Large intestine (tissue), 3 donors: Measurements from ENCODE around the gene DOCK9. TPM values are rescaled to one million over a fixed set of nuclear protein-coding genes. Genes with fewer than 3 reads are reported as not detected.

Source experiments
- DNase-seq, 2 donors: peaks; one replicate each; pipeline versions ENCODE4 v3.0.0 to v3.0.0-alpha.2; 2013
- H3K27ac ChIP-seq: one replicate; pipeline ENCODE4 v1.5.1; 2013; ENCODE audit warnings: low read length
- H3K27me3 ChIP-seq: 2 replicates; pipeline ENCODE4 v1.6.1; 2013; ENCODE audit warnings: low read length; ENCODE audit not compliant: control insufficient read depth, insufficient read depth
- H3K36me3 ChIP-seq: 2 replicates; pipeline ENCODE4 v1.6.1; 2013; ENCODE audit warnings: low read length; ENCODE audit not compliant: control insufficient read depth, insufficient read depth
- H3K4me1 ChIP-seq: one replicate; pipeline ENCODE4 v1.6.1; 2013; ENCODE audit warnings: low read length; ENCODE audit not compliant: control insufficient read depth, insufficient read depth
- H3K4me3 ChIP-seq: one replicate; pipeline ENCODE4 v1.5.1; 2013; ENCODE audit warnings: low read length
- H3K9me3 ChIP-seq: one replicate; pipeline ENCODE4 v1.6.1; 2013; ENCODE audit warnings: mild to moderate bottlenecking, low read depth, low read length, moderate library complexity; ENCODE audit not compliant: control insufficient read depth
- WGBS: methylation state at CpG from one replicate; pipeline ENCODE4 v1.1.5; 2013; ENCODE audit warnings: low lambda C conversion rate; ENCODE audit not compliant: insufficient coverage; 5-methylcytosine and 5-hydroxymethylcytosine counted together
- polyA plus RNA-seq: library from polyadenylated mRNA; unstranded; fragments of 120-200 nt; gene quantifications from one replicate; pipeline ENCODE4 v1.2.1, GENCODE V29; 2013

The DOCK9 gene
- polyA plus RNA-seq, 1 donor: 103 TPM

GRCh38 chr13:98802559-98802958, 175.3 kb downstream of the DOCK9 start:
- WGBS: no CpG with 5 or more reads among the region's 4 CpGs
- Histone ChIP-seq H3K9me3 (no peaks in the 10 kb centered on the region), H3K27me3 (no peaks in the 10 kb centered on the region), H3K4me1 (peaks cover 30% of the 10 kb centered on the region), H3K36me3 (peaks cover 57% of the 10 kb centered on the region), H3K27ac (peak overlapping the region; percentile 94), H3K4me3 (no peak overlapping the region)
- DNase-seq: peak; percentile 51 to 87

GRCh38 chr13:98801626-98802418, 176.0 kb downstream of the DOCK9 start:
- H3K4me3 ChIP-seq: no peak overlapping the region
- H3K36me3 ChIP-seq: peaks cover 57% of the 10 kb centered on the region
- WGBS: no CpG with 5 or more reads among the region's 10 CpGs
- peak overlapping the region; percentile 94 for H3K27ac ChIP-seq
- H3K27me3 ChIP-seq: no peaks in the 10 kb centered on the region
- H3K4me1 ChIP-seq: peaks cover 30% of the 10 kb centered on the region
- no peaks in the 10 kb centered on the region for H3K9me3 ChIP-seq
- no peak for DNase-seq

- no CpG with 5 or more reads among the region's 14 CpGs for WGBS
- Histone ChIP-seq H3K4me3 (no peak overlapping the region), H3K4me1 (peaks cover 30% of the 10 kb centered on the region), H3K27ac (no peak overlapping the region), H3K36me3 (peaks cover 64% of the 10 kb centered on the region), H3K27me3 (no peaks in the 10 kb centered on the region), H3K9me3 (no peaks in the 10 kb centered on the region)
- no peak for DNase-seq
These were observed 177.8 kb downstream of the DOCK9 start for GRCh38 chr13:98800078-98800477.

- Histone ChIP-seq H3K4me1 (peaks cover 25% of the 10 kb centered on the region), H3K27ac (no peak overlapping the region), H3K9me3 (no peaks in the 10 kb centered on the region), H3K4me3 (no peak overlapping the region), H3K36me3 (peaks cover 64% of the 10 kb centered on the region), H3K27me3 (no peaks in the 10 kb centered on the region)
- DNase-seq: no peak
- 100% methylated on average over 4 of the region's 5 CpGs for WGBS
These were observed 178.8 kb downstream of the DOCK9 start for GRCh38 chr13:98798849-98799645.

- no peak overlapping the region for H3K4me3 ChIP-seq
- DNase-seq: no peak
- no peaks in the 10 kb centered on the region for H3K27me3 ChIP-seq
- WGBS: no CpG with 5 or more reads among the region's 6 CpGs
- H3K27ac ChIP-seq: no peak overlapping the region
- peaks cover 67% of the 10 kb centered on the region for H3K36me3 ChIP-seq
- H3K9me3 ChIP-seq: no peaks in the 10 kb centered on the region
- H3K4me1 ChIP-seq: peaks cover 14% of the 10 kb centered on the region
These were observed 180.4 kb downstream of the DOCK9 start for GRCh38 chr13:98797456-98797855.

- 100% methylated on average over 2 of the region's 10 CpGs for WGBS
- DNase-seq: no peak
- Histone ChIP-seq H3K4me1 (peaks cover 10% of the 10 kb centered on the region), H3K36me3 (peaks cover 61% of the 10 kb centered on the region), H3K4me3 (no peak overlapping the region), H3K27ac (no peak overlapping the region), H3K27me3 (no peaks in the 10 kb centered on the region), H3K9me3 (no peaks in the 10 kb centered on the region)
These were observed 181.1 kb downstream of the DOCK9 start for GRCh38 chr13:98796798-98797197.

GRCh38 chr13:98796191-98796590, 181.7 kb downstream of the DOCK9 start:
- no peak overlapping the region for H3K4me3 ChIP-seq
- no peak for DNase-seq
- 100% methylated on average over 2 of the region's 5 CpGs for WGBS
- H3K4me1 ChIP-seq: peaks cover 8% of the 10 kb centered on the region
- H3K27ac ChIP-seq: no peak overlapping the region
- peaks cover 58% of the 10 kb centered on the region for H3K36me3 ChIP-seq
- no peaks in the 10 kb centered on the region for H3K9me3 ChIP-seq
- H3K27me3 ChIP-seq: no peaks in the 10 kb centered on the region

- no peak for DNase-seq
- H3K4me3 ChIP-seq: no peak overlapping the region
- peaks cover 8% of the 10 kb centered on the region for H3K4me1 ChIP-seq
- no peaks in the 10 kb centered on the region for H3K9me3 ChIP-seq
- 100% methylated on average over 1 of the region's 6 CpGs for WGBS
- H3K27ac ChIP-seq: no peak overlapping the region
- peaks cover 54% of the 10 kb centered on the region for H3K36me3 ChIP-seq
- H3K27me3 ChIP-seq: no peaks in the 10 kb centered on the region
These were observed 182.6 kb downstream of the DOCK9 start for GRCh38 chr13:98795220-98795619.

GRCh38 chr13:98794498-98794897, 183.4 kb downstream of the DOCK9 start:
- no peak for DNase-seq
- H3K4me1 ChIP-seq: peaks cover 8% of the 10 kb centered on the region
- no CpG with 5 or more reads among the region's 12 CpGs for WGBS
- H3K27ac ChIP-seq: no peak overlapping the region
- peaks cover 49% of the 10 kb centered on the region for H3K36me3 ChIP-seq
- no peak overlapping the region for H3K4me3 ChIP-seq
- H3K27me3 ChIP-seq: no peaks in the 10 kb centered on the region
- H3K9me3 ChIP-seq: no peaks in the 10 kb centered on the region

- Histone ChIP-seq H3K4me1 (peaks cover 8% of the 10 kb centered on the region), H3K4me3 (no peak overlapping the region), H3K9me3 (no peaks in the 10 kb centered on the region), H3K27ac (peak overlapping the region; percentile 72), H3K27me3 (no peaks in the 10 kb centered on the region), H3K36me3 (peaks cover 38% of the 10 kb centered on the region)
- peak in 1 of 2 donors; percentile 59 for DNase-seq
- WGBS: 100% methylated on average over 1 of the region's 11 CpGs
These were observed 184.9 kb downstream of the DOCK9 start for GRCh38 chr13:98792785-98793495.
